Peyer's patch (tissue), 4 donors: ENCODE measurements around the gene RASGRP2.

Source experiments
- CTCF ChIP-seq, 6 experiments: fragments of 450-650 bp in 4 of 6; fragments of 200-600 bp in 2 of 6; sonication (generic) in 1 of 6; IDR thresholded peaks; one replicate each; pipeline ENCODE4 v1.5.1; 2017 to 2019; ENCODE audit warnings: antibody characterized with exemption in 6 of 6, mild to moderate bottlenecking in 3 of 6, moderate library complexity in 1 of 6
- POLR2A ChIP-seq, 2 donors: fragments of 450-650 bp; IDR thresholded peaks; one replicate each; pipeline ENCODE4 v1.5.1; 2017; ENCODE audit warnings: antibody characterized with exemption in 2 of 2, mild to moderate bottlenecking in 2 of 2, moderate library complexity in 2 of 2

DNA sequence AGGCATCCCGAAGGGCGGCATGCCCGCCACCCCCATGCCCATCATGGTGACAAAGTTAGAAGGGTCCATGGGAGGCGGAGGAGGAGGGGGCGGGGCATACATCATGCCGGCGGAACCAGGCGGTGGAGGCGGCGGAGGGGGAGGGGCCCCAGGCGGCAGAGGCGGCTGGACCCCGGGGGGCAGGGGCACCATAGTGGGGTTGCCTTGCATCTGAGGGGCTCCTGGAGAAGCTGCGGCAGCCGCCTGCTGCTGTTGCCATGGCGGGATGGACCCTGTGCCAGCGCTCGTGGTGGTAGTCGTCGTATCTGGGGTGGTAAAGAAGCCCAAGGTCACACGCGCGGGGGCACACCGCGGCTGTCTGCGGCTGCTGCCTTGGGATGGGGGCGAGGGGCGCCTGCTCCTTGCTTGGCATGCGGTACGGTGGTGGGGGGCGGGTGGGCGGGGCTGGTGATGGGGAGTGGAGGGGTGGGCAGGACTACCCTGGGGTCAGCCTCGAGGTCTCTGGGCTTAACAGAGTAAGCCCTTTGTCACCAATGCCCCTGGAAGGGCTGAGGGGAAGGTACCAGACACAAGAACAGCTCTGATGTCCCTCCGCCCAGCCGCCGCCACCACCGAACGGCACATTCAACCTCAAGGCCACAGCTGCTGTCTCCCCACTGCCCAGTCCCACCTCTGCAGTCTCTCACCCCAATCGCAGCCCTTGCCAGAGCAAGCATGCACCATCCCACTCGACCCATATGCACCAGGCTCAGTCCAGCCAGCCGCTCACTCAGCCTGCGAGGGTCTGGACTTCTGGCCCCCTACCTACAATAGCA, 22.1 kb upstream of the RASGRP2 start:
- TF ChIP-seq POLR2A (IDR thresholded peaks at IDR 0.05) (no peak), CTCF (IDR thresholded peaks at IDR 0.05) (no peak)
